Fibroblast of lung (primary cell): ENCODE data around the gene TBR1. TPM values are rescaled to one million over a fixed set of nuclear protein-coding genes. Genes with fewer than 3 reads are reported as not detected.

Experiments used
- DNase-seq, 2 donors: peaks; one replicate each; pipeline versions ENCODE4 v3.0.0 to v3.0.0-alpha.2; 2010; ENCODE audit warnings: low read depth in 2 of 2
- H2AFZ ChIP-seq: 2 replicates; pipeline ENCODE4 v1.5.1; 2012; ENCODE audit warnings: low read length, control low read depth, inconsistent platforms
- H3K27ac ChIP-seq: 2 replicates; pipeline ENCODE4 v1.5.1; 2011; ENCODE audit warnings: low read length, control low read depth; ENCODE audit not compliant: insufficient read depth
- H3K27me3 ChIP-seq: 2 replicates; pipeline ENCODE4 v1.5.1; 2011; ENCODE audit warnings: mild to moderate bottlenecking, low read length; ENCODE audit not compliant: control insufficient read depth, insufficient read depth
- H3K36me3 ChIP-seq: 2 replicates; pipeline ENCODE4 v1.5.1; 2011; ENCODE audit warnings: low read length; ENCODE audit not compliant: control insufficient read depth, insufficient read depth
- H3K4me1 ChIP-seq: 2 replicates; pipeline ENCODE4 v1.5.1; 2011; ENCODE audit warnings: low read length; ENCODE audit not compliant: control insufficient read depth, insufficient read depth; ENCODE audit errors: extremely low read depth
- H3K4me2 ChIP-seq: 2 replicates; pipeline ENCODE4 v1.5.1; 2011; ENCODE audit warnings: low read length, control low read depth; ENCODE audit not compliant: insufficient read depth; ENCODE audit errors: extremely low read depth
- H3K4me3 ChIP-seq, 4 experiments: fragments of 200-600 bp in 1 of 4; sonication (generic) in 1 of 4; replicated peaks in 1 of 4; 2 replicates each; pipeline ENCODE4 v1.5.1; 2011 to 2016; ENCODE audit warnings: low read length in 4 of 4, low read depth in 3 of 4, mild to moderate bottlenecking in 3 of 4, control low read depth in 2 of 4, inconsistent platforms in 1 of 4, mixed read lengths in 1 of 4; ENCODE audit not compliant: insufficient read depth in 1 of 4; ENCODE audit errors: control extremely low read depth in 1 of 4
- H3K79me2 ChIP-seq: 2 replicates; pipeline ENCODE4 v1.5.1; 2012; ENCODE audit warnings: mild to moderate bottlenecking, low read length, inconsistent platforms; ENCODE audit not compliant: control insufficient read depth, insufficient read depth
- H3K9ac ChIP-seq: 2 replicates; pipeline ENCODE4 v1.5.1; 2011; ENCODE audit warnings: mild to moderate bottlenecking, low read length, control low read depth; ENCODE audit not compliant: insufficient read depth
- H3K9me3 ChIP-seq: 2 replicates; pipeline ENCODE4 v1.5.1; 2012; ENCODE audit warnings: low read depth, low read length; ENCODE audit not compliant: control insufficient read depth, insufficient read depth
- H4K20me1 ChIP-seq: 2 replicates; pipeline ENCODE4 v1.5.1; 2011; ENCODE audit warnings: low read length; ENCODE audit not compliant: control insufficient read depth, insufficient read depth; ENCODE audit errors: extremely low read depth
- EZH2 ChIP-seq: IDR thresholded peaks from 2 replicates; pipeline ENCODE4 v1.5.1; 2012; ENCODE audit warnings: low read length, control low read depth, mild to moderate bottlenecking; ENCODE audit errors: missing control alignments
- polyA plus RNA-seq, 2 donors: library from polyadenylated mRNA; depleted of rRNA in 1 of 2; stranded (reverse) in 1 of 2; unstranded in 1 of 2; fragments of >200 nt; gene quantifications; 2 replicates each; pipeline ENCODE4 v1.2.1, GENCODE V29; 2011 to 2012; ENCODE audit warnings: missing spikeins in 1 of 2
- total RNA-seq: library from RNA; depleted of rRNA; stranded (reverse); fragments of >200 nt; gene quantifications from 2 replicates; pipeline ENCODE4 v1.2.1, GENCODE V29; 2014
- TF ChIP-seq, protein P1 (sequence below), 2 donors: IDR thresholded peaks in 1 of 2; conservative IDR thresholded peaks in 1 of 2; 1 replicate in 1 of 2; 2 replicates in 1 of 2; pipeline ENCODE4 v1.5.1; 2011 to 2012; ENCODE audit warnings: low read length in 2 of 2, control low read depth in 1 of 2, inconsistent platforms in 1 of 2, low read depth in 1 of 2, mild to moderate bottlenecking in 1 of 2

TBR1 gene
- total and polyA plus RNA-seq, 2 donors (not counting 1 experiment from before 2014, with no cell fraction given): not detected

DNA sequence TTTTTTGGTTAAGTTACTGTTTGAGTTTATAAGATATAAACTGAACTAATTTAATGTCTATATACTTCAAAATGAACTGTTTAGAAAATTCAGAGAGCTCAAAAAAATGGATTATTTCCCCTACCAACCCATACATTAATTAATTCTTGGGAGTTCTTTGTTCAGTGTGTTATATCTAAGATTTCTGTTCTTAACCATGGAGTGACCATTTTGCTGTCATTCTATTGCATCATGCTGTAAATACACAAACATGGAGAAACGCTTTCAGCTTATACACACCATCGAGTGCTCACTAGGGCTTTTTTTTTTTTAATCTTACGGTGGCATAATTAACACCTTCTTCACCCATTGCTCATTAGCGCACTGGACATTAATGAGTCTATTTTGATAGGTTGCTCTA lies 33.4 kb upstream of the TBR1 start:
- Histone ChIP-seq H3K79me2 (no peaks in the 10 kb centered on the region), H3K4me3 (no peak overlapping the region), H3K27ac (no peak overlapping the region), H3K4me1 (no peaks in the 10 kb centered on the region), H2AFZ (no peak overlapping the region), H3K4me2 (no peak overlapping the region), H4K20me1 (no peaks in the 10 kb centered on the region), H3K9ac (no peak overlapping the region), H3K9me3 (no peaks in the 10 kb centered on the region), H3K36me3 (no peaks in the 10 kb centered on the region), H3K27me3 (no peaks in the 10 kb centered on the region)
- TF ChIP-seq, protein P1, sequence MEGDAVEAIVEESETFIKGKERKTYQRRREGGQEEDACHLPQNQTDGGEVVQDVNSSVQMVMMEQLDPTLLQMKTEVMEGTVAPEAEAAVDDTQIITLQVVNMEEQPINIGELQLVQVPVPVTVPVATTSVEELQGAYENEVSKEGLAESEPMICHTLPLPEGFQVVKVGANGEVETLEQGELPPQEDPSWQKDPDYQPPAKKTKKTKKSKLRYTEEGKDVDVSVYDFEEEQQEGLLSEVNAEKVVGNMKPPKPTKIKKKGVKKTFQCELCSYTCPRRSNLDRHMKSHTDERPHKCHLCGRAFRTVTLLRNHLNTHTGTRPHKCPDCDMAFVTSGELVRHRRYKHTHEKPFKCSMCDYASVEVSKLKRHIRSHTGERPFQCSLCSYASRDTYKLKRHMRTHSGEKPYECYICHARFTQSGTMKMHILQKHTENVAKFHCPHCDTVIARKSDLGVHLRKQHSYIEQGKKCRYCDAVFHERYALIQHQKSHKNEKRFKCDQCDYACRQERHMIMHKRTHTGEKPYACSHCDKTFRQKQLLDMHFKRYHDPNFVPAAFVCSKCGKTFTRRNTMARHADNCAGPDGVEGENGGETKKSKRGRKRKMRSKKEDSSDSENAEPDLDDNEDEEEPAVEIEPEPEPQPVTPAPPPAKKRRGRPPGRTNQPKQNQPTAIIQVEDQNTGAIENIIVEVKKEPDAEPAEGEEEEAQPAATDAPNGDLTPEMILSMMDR (conservative IDR thresholded peaks at IDR 0.05 in 1 of 2, IDR thresholded peaks at IDR 0.05 in 1 of 2; ENCODE audit: low read depth in 1 of 2, low read length in 2 of 2): no peak
- no peak for TF ChIP-seq EZH2
- peak in 1 of 2 donors; percentile 17 for DNase-seq

DNA sequence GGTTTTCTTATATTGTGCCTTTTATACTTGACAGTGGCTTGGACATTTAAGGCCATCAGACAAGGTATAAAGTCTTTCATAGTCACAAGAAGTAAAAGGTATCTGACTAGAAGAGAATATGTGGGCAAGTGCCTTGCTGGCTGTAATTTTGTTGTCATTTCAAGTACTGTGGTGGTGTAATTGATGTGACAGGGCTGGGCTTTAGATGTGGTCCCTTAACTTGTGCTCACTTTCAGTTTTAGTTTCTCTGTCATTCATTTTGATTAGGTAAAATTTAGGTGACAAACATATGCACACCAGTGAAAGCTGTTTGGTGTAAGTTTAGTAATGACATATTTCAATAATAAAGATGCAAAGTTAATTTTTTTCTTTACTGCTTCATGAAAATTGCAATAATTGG lies 31.2 kb upstream of the TBR1 start:
- Histone ChIP-seq H3K4me3 (no peak overlapping the region), H2AFZ (no peak overlapping the region), H3K9ac (no peak overlapping the region), H3K27ac (no peak overlapping the region), H4K20me1 (no peaks in the 10 kb centered on the region), H3K27me3 (no peaks in the 10 kb centered on the region), H3K4me2 (no peak overlapping the region), H3K36me3 (no peaks in the 10 kb centered on the region), H3K79me2 (no peaks in the 10 kb centered on the region), H3K9me3 (no peaks in the 10 kb centered on the region), H3K4me1 (no peaks in the 10 kb centered on the region)
- no peak for DNase-seq
- TF ChIP-seq, protein P1 (conservative IDR thresholded peaks at IDR 0.05 in 1 of 2, IDR thresholded peaks at IDR 0.05 in 1 of 2; ENCODE audit: low read depth in 1 of 2, low read length in 2 of 2): no peak
- TF ChIP-seq EZH2: no peak

DNA sequence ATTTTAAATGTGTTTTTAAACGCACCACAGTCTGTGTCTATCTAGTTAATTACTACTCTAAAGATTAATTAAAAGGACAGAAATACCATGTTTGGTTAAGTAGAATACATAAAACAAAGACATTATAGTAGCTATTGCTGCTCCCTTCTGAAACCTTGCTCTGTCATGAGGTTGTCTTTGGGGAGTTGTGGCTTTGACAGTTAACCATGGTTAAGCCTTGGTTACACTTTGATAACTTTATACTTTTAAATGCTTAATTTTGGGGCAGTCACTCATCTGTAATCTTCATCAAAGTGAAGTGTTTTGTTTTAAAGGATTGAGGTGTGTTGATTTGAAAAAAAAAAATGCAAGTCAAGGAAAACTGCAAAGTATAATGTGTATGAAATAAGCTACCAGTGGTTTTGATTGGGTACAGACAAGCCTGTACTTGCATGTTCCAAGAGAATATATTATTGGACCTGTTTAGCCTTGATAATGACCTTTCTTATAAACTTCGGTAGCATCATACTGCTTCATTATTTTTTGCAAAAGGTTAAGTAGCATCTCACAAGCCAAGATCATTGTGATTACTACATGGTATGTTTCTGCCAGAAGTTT lies 29.8 kb upstream of the TBR1 start:
- Histone ChIP-seq H3K27ac (no peak overlapping the region), H3K4me2 (no peak overlapping the region), H3K4me3 (no peak overlapping the region), H3K36me3 (no peaks in the 10 kb centered on the region), H3K79me2 (no peaks in the 10 kb centered on the region), H3K9ac (no peak overlapping the region), H3K4me1 (no peaks in the 10 kb centered on the region), H3K9me3 (no peaks in the 10 kb centered on the region), H4K20me1 (no peaks in the 10 kb centered on the region), H2AFZ (no peak overlapping the region), H3K27me3 (no peaks in the 10 kb centered on the region)
- DNase-seq: no peak
- TF ChIP-seq, protein P1 (conservative IDR thresholded peaks at IDR 0.05 in 1 of 2, IDR thresholded peaks at IDR 0.05 in 1 of 2; ENCODE audit: low read depth in 1 of 2, low read length in 2 of 2): no peak
- no peak for TF ChIP-seq EZH2
